Colonic mucosa (tissue), 4 donors: Measurements from ENCODE around the gene ARHGAP8. TPM values are rescaled to one million over a fixed set of nuclear protein-coding genes. Genes with fewer than 3 reads are reported as not detected.

Source experiments
- DNase-seq: peaks from one replicate; pipeline ENCODE4 v3.0.0-alpha.2; 2020
- H3K27ac ChIP-seq: fragments of 200-600 bp; one replicate; pipeline ENCODE4 v1.8.0; 2021
- H3K27me3 ChIP-seq: fragments of 200-600 bp; one replicate; pipeline ENCODE4 v1.8.0; 2021
- H3K36me3 ChIP-seq: fragments of 200-600 bp; one replicate; pipeline ENCODE4 v1.8.0; 2021
- H3K4me1 ChIP-seq: fragments of 200-600 bp; one replicate; pipeline ENCODE4 v1.8.0; 2021; ENCODE audit warnings: mild to moderate bottlenecking
- H3K4me3 ChIP-seq: fragments of 200-600 bp; one replicate; pipeline ENCODE4 v1.8.0; 2021
- H3K9ac ChIP-seq, 2 donors: one replicate each; pipeline ENCODE4 v1.7.0; 2013; ENCODE audit warnings: control low read depth in 2 of 2, low read depth in 2 of 2, low read length in 2 of 2
- H3K9me3 ChIP-seq: fragments of 200-600 bp; one replicate; pipeline ENCODE4 v1.8.0; 2021
- intact Hi-C: fragments of 100-400 bp; cut with DNase I; formaldehyde crosslinking; loops from one replicate; pipeline ENCODE4 v1.14.1; 2022
- total RNA-seq, 2 donors: library from RNA; stranded (reverse); fragmentation: NEBNext Ultra II Directional in 1 of 2; extraction: Animal tissue kit (Norgen Biotek cat#: 25700) in 1 of 2; gene quantifications; one replicate each; pipeline ENCODE4 v1.2.1, GENCODE V29; 2021
- TF ChIP-seq, protein P1 (sequence below): fragments of 200-600 bp; IDR thresholded peaks from one replicate; pipeline ENCODE4 v1.8.0; 2022; ENCODE audit warnings: antibody characterized with exemption, mild to moderate bottlenecking
- donor health status: healthy.
- donor health status: DM: no; HTN: no; CAD: no.
- donor health status: DM: no; HTN: no; CAD: no.

Gene ARHGAP8
- total RNA-seq, 2 donors from 2014 or later: 38.4 to 69.9 TPM

GRCh38 chr22:44906999-44907644 lies 154.7 kb downstream of the ARHGAP8 start:
- Histone ChIP-seq H3K27ac (no peak overlapping the region), H3K4me3 (no peak overlapping the region), H3K27me3 (no peaks in the 10 kb centered on the region), H3K9ac (no peak overlapping the region), H3K36me3 (no peaks in the 10 kb centered on the region), H3K9me3 (no peaks in the 10 kb centered on the region), H3K4me1 (no peaks in the 10 kb centered on the region)
- TF ChIP-seq, protein P1, sequence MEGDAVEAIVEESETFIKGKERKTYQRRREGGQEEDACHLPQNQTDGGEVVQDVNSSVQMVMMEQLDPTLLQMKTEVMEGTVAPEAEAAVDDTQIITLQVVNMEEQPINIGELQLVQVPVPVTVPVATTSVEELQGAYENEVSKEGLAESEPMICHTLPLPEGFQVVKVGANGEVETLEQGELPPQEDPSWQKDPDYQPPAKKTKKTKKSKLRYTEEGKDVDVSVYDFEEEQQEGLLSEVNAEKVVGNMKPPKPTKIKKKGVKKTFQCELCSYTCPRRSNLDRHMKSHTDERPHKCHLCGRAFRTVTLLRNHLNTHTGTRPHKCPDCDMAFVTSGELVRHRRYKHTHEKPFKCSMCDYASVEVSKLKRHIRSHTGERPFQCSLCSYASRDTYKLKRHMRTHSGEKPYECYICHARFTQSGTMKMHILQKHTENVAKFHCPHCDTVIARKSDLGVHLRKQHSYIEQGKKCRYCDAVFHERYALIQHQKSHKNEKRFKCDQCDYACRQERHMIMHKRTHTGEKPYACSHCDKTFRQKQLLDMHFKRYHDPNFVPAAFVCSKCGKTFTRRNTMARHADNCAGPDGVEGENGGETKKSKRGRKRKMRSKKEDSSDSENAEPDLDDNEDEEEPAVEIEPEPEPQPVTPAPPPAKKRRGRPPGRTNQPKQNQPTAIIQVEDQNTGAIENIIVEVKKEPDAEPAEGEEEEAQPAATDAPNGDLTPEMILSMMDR: no peak
- no peak for DNase-seq
- intact Hi-C loops: no loop called here

DNA sequence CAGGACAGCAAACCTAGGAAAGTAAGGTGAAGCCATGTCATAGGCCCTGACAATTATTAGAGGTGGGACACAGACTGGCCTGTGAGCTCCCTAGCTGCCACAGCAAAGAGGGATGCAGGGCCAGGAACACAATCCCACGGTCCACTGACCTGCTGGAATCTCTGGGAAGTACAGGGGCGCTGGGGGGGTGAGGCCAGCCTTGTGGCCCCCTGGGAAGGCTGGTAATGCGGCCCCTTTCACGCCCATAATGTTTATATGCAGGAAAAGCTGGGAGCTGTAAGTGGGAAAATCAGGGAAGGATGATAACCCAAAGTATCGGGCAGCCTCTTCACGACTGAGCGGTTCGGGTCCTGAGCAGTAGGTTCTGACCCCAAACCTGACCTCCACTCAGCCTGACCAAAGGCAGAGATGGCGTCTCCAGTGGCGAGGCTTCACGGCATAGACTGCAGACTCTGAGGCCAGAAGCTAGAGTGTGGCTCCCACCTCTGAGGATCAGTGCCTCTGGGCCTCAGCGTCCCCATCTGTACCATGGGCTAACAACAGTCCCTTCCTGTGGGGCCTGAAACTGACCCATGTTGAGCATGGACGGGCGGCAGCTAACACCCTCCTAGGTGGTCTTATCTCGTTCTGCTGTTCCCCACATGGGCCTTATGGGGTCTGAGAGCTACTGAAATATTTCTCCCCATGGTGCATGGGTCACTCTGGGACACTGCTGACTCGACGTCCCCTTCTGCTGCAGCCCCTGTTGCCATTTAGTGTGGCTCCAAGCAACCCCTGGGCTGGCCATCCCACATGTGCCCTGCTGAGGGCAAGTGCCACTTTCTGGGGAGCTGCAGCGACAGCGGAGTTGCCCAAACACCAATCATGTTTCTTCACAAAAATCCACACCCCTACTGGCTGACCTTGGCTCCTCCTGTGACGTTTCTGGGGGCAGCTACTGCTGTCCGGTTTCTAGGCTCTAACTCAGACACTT lies 155.7 kb downstream of the ARHGAP8 start:
- Histone ChIP-seq H3K27me3 (no peaks in the 10 kb centered on the region), H3K36me3 (no peaks in the 10 kb centered on the region), H3K9me3 (no peaks in the 10 kb centered on the region), H3K4me1 (no peaks in the 10 kb centered on the region), H3K27ac (no peak overlapping the region), H3K4me3 (no peak overlapping the region), H3K9ac (no peak overlapping the region)
- TF ChIP-seq, protein P1: no peak
- intact Hi-C loops: no loop called here
- no peak for DNase-seq

GRCh38 chr22:44909241-44909640 lies 156.9 kb downstream of the ARHGAP8 start:
- no peak overlapping the region for H3K4me3 ChIP-seq
- H3K4me1 ChIP-seq: no peaks in the 10 kb centered on the region
- TF ChIP-seq, protein P1: no peak
- no peaks in the 10 kb centered on the region for H3K27me3 ChIP-seq
- no peaks in the 10 kb centered on the region for H3K9me3 ChIP-seq
- no peak overlapping the region for H3K9ac ChIP-seq
- intact Hi-C loops: no loop called here
- H3K27ac ChIP-seq: no peak overlapping the region
- DNase-seq: no peak
- H3K36me3 ChIP-seq: no peaks in the 10 kb centered on the region

Other genes with a start within 250 kb of the ARHGAP8 start
- gene PRR5, start 50.4 kb upstream of the ARHGAP8 start, total RNA-seq: 10 to 100 TPM; 21.2 to 45.8 TPM